ENCODE results near the gene THNSL1. TPM values are rescaled to one million over a fixed set of nuclear protein-coding genes. Genes with fewer than 3 reads are reported as not detected.

THNSL1 gene
- total and polyA plus RNA-seq, 2 of the 8 experiments (the other 6 are each of a cell fraction or from before 2014, with no cell fraction given) = 1.4 to 3.1 TPM

GRCh38 chr10:25029519-25029918, 13.1 kb downstream of the THNSL1 start (continued):
- no peak for TF ChIP-seq CHD7 (IDR thresholded peaks at IDR 0.05; ENCODE audit: insufficient replicate concordance, low read length)
- TF ChIP-seq ZNF274 (IDR thresholded peaks at IDR 0.05; ENCODE audit: borderline replicate concordance, extremely low read depth, low read length) = no peak
- no peak for TF ChIP-seq USF2 (IDR thresholded peaks at IDR 0.05; ENCODE audit: low read length)
- no peak for TF ChIP-seq TEAD4 (IDR thresholded peaks at IDR 0.05; ENCODE audit: low read depth, low read length)
- no peak for TF ChIP-seq TAF7 (optimal IDR thresholded peaks at IDR 0.05; ENCODE audit: borderline replicate concordance, low read depth, low read length)
- TF ChIP-seq BACH1 (IDR thresholded peaks at IDR 0.05; ENCODE audit: low read length) = no peak
- TF ChIP-seq JUN (IDR thresholded peaks at IDR 0.05; ENCODE audit: low read depth, low read length) = no peak
- TF ChIP-seq SP1 (IDR thresholded peaks at IDR 0.05; ENCODE audit: low read depth, low read length) = no peak
